ENCODE results near the gene ITCH.
A peak's percentile ranks its signal among the peaks of the same experiment; 100 is the strongest.

The ITCH gene

DNA sequence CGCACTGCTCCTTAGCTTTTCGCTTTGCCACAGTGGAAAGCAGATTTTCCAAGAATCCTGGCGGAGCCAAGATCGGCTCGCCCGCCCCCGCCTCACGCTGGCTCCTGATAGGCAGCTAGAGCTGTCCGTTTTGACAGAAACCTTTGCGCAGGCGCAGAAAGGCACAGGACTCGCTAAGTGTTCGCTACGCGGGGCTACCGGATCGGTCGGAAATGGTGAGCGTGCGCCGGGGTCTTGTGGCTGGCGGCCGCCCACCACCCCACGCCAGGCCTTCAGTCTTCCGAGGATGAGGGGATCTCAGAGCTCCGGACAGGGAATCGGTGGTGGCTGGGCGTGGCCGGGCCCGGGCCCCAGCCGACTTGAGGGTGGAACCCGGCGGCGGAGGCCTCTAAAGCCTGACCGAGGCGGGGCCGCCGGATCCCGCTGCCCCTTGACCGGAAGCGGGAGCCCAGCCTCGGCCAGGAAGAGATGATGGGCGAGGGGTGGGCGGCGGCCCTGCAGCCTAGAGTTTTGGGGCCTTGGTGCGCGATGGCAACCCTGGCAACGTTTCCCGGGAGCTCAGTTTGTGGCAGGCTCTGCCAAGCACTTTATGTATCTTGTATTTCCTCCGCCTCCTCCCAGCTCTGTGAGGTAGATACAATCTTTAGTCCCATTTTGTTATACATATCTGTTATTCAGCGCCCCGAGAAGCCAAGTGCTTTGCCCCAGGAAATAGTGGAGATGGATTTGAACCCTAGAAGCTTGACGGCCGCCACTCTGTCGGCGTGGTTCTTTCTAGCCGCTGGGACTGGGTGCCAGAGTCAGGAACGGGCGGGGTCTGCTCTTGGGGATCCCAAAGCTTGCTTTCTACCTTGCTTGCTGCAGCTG lies 153.4 kb downstream of the ITCH start, which contains the start of gene DYNLRB1:
Gene DYNLRB1 (plus strand): TSS at position 176 of the 867 bp plus-strand sequence. CDS start 37 bp downstream, at position 213.
- ChIA-PET POLR2A (interaction anchor here (0.6 to 3.4 kb wide), 14 partner anchors 8 to 761 kb away, joined by 3 to 20 read pairs (median 4); partner anchors contain the start of genes AHCY, ITCH, MAP1LC3A and MMP24OS), CTCF (interaction anchor here (0.7 to 6.5 kb wide), 8 partner anchors 9 to 326 kb away, joined by 3 to 57 read pairs (median 4); partner anchors contain the start of gene AHCY)
- peak within 1 kb of the TSS; percentile 87 for H3K27ac ChIP-seq (ENCODE audit: extremely low read depth, low read depth, low read length)
- peak within 1 kb of the TSS; percentile 80 for H3K4me3 ChIP-seq (ENCODE audit: low read depth, low read length)
- no peaks in the 10 kb centered on the region for H3K9me3 ChIP-seq (ENCODE audit: control insufficient read depth, insufficient read depth, low read depth, low read length)
- H3K36me3 ChIP-seq (ENCODE audit: control insufficient read depth in 2 of 2, insufficient read depth in 1 of 2, low read length in 2 of 2) = peaks cover 0 to 27% of the 10 kb centered on the region in 2 experiments; a peak in 2 of 3 replicates
- H3K4me1 ChIP-seq (ENCODE audit: control insufficient read depth, insufficient read depth, low read length) = no peaks in the 10 kb centered on the region
- TF ChIP-seq KLF8 (tag by site-specific recombination; IDR thresholded peaks at IDR 0.05) = peak; percentile 73
- TF ChIP-seq ZNF311 (tag by site-specific recombination; IDR thresholded peaks at IDR 0.05; ENCODE audit: borderline replicate concordance) = no peak
- TF ChIP-seq, protein P1, sequence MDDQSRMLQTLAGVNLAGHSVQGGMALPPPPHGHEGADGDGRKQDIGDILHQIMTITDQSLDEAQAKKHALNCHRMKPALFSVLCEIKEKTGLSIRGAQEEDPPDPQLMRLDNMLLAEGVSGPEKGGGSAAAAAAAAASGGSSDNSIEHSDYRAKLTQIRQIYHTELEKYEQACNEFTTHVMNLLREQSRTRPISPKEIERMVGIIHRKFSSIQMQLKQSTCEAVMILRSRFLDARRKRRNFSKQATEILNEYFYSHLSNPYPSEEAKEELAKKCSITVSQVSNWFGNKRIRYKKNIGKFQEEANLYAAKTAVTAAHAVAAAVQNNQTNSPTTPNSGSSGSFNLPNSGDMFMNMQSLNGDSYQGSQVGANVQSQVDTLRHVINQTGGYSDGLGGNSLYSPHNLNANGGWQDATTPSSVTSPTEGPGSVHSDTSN (CRISPR knock-in tag; IDR thresholded peaks at IDR 0.05) = peak; percentile 91; the same call in 1 of the 2 replicates
- TF ChIP-seq, protein P2, sequence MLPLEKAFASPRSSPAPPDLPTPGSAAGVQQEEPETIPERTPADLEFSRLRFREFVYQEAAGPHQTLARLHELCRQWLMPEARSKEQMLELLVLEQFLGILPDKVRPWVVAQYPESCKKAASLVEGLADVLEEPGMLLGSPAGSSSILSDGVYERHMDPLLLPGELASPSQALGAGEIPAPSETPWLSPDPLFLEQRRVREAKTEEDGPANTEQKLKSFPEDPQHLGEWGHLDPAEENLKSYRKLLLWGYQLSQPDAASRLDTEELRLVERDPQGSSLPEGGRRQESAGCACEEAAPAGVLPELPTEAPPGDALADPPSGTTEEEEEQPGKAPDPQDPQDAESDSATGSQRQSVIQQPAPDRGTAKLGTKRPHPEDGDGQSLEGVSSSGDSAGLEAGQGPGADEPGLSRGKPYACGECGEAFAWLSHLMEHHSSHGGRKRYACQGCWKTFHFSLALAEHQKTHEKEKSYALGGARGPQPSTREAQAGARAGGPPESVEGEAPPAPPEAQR (tag by site-specific recombination; IDR thresholded peaks at IDR 0.05) = no peak
- TF ChIP-seq, protein P3, sequence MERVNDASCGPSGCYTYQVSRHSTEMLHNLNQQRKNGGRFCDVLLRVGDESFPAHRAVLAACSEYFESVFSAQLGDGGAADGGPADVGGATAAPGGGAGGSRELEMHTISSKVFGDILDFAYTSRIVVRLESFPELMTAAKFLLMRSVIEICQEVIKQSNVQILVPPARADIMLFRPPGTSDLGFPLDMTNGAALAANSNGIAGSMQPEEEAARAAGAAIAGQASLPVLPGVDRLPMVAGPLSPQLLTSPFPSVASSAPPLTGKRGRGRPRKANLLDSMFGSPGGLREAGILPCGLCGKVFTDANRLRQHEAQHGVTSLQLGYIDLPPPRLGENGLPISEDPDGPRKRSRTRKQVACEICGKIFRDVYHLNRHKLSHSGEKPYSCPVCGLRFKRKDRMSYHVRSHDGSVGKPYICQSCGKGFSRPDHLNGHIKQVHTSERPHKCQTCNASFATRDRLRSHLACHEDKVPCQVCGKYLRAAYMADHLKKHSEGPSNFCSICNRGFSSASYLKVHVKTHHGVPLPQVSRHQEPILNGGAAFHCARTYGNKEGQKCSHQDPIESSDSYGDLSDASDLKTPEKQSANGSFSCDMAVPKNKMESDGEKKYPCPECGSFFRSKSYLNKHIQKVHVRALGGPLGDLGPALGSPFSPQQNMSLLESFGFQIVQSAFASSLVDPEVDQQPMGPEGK (tag by site-specific recombination; IDR thresholded peaks at IDR 0.05) = peak; percentile 79
- TF ChIP-seq ZNF366 (tag by site-specific recombination; conservative IDR thresholded peaks at IDR 0.05) = peak; percentile 68
- TF ChIP-seq ZNF354C (tag by site-specific recombination; IDR thresholded peaks at IDR 0.05; ENCODE audit: borderline replicate concordance, low read depth) = no peak
- TF ChIP-seq ZNF610 (tag by site-specific recombination; IDR thresholded peaks at IDR 0.05; ENCODE audit: borderline replicate concordance) = no peak
- TF ChIP-seq ZBTB20 (tag by site-specific recombination; IDR thresholded peaks at IDR 0.05) = peak; percentile 97
- TF ChIP-seq, protein P4, sequence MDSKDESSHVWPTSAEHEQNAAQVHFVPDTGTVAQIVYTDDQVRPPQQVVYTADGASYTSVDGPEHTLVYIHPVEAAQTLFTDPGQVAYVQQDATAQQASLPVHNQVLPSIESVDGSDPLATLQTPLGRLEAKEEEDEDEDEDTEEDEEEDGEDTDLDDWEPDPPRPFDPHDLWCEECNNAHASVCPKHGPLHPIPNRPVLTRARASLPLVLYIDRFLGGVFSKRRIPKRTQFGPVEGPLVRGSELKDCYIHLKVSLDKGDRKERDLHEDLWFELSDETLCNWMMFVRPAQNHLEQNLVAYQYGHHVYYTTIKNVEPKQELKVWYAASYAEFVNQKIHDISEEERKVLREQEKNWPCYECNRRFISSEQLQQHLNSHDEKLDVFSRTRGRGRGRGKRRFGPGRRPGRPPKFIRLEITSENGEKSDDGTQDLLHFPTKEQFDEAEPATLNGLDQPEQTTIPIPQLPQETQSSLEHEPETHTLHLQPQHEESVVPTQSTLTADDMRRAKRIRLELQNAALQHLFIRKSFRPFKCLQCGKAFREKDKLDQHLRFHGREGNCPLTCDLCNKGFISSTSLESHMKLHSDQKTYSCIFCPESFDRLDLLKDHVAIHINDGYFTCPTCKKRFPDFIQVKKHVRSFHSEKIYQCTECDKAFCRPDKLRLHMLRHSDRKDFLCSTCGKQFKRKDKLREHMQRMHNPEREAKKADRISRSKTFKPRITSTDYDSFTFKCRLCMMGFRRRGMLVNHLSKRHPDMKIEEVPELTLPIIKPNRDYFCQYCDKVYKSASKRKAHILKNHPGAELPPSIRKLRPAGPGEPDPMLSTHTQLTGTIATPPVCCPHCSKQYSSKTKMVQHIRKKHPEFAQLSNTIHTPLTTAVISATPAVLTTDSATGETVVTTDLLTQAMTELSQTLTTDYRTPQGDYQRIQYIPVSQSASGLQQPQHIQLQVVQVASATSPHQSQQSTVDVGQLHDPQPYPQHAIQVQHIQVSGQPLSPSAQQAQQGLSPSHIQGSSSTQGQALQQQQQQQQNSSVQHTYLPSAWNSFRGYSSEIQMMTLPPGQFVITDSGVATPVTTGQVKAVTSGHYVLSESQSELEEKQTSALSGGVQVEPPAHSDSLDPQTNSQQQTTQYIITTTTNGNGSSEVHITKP (tag by site-specific recombination; IDR thresholded peaks at IDR 0.05) = peak; percentile 89
- TF ChIP-seq ZNF843 (tag by site-specific recombination; IDR thresholded peaks at IDR 0.05) = no peak
- no peak for TF ChIP-seq YY2 (tag by site-specific recombination; IDR thresholded peaks at IDR 0.05)
- TF ChIP-seq ZFP37 (tag by site-specific recombination; IDR thresholded peaks at IDR 0.05) = 0 out of 2 replicates have a peak, but pooled peaks have one; percentile 32
- peak; percentile 67 for TF ChIP-seq ZSCAN30 (tag by site-specific recombination; IDR thresholded peaks at IDR 0.05)
- TF ChIP-seq SCRT1 (tag by site-specific recombination; IDR thresholded peaks at IDR 0.05; ENCODE audit: borderline replicate concordance) = no peak
- TF ChIP-seq ZNF341 (tag by site-specific recombination; IDR thresholded peaks at IDR 0.05; ENCODE audit: low read depth) = peak; percentile 64
- TF ChIP-seq, protein P5, sequence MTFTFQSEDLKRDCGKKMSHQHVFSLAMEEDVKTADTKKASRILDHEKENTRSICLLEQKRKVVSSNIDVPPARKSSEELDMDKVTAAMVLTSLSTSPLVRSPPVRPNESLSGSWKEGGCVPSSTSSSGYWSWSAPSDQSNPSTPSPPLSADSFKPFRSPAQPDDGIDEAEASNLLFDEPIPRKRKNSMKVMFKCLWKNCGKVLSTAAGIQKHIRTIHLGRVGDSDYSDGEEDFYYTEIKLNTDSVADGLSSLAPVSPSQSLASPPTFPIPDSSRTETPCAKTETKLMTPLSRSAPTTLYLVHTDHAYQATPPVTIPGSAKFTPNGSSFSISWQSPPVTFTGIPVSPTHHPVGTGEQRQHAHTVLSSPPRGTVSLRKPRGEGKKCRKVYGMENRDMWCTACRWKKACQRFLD (tag by site-specific recombination; IDR thresholded peaks at IDR 0.05) = no peak
- TF ChIP-seq ZNF521 (tag by site-specific recombination; IDR thresholded peaks at IDR 0.05) = no peak
- TF ChIP-seq ZBTB17 (tag by site-specific recombination; IDR thresholded peaks at IDR 0.05) = peak; percentile 96
- TF ChIP-seq, protein P6, sequence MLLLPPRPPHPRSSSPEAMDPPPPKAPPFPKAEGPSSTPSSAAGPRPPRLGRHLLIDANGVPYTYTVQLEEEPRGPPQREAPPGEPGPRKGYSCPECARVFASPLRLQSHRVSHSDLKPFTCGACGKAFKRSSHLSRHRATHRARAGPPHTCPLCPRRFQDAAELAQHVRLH (tag by site-specific recombination; IDR thresholded peaks at IDR 0.05) = no peak
- TF ChIP-seq ZNF670 (tag by site-specific recombination; IDR thresholded peaks at IDR 0.05; ENCODE audit: low read depth) = no peak
- TF ChIP-seq YY1 (tag by site-specific recombination; IDR thresholded peaks at IDR 0.05) = 0 out of 2 replicates have a peak, but pooled peaks have one; percentile 24
- peak; percentile 87 for TF ChIP-seq GLIS2 (tag by site-specific recombination; IDR thresholded peaks at IDR 0.05)
- peak; percentile 89 for TF ChIP-seq ZXDB (tag by site-specific recombination; IDR thresholded peaks at IDR 0.05)
- TF ChIP-seq HOXC10 (CRISPR knock-in tag; IDR thresholded peaks at IDR 0.05) = no peak
- TF ChIP-seq ZNF561 (tag by site-specific recombination; IDR thresholded peaks at IDR 0.05; ENCODE audit: borderline replicate concordance) = peak; percentile 47; the same call in 1 of the 2 replicates
